Caco-2 (cell line): ENCODE results near the gene NUMA1. TPM values are rescaled to one million over a fixed set of nuclear protein-coding genes. Genes with fewer than 3 reads are reported as not detected.

Source experiments
- BruUV-seq: library from RNA; stranded (reverse); fragments of 400-500 nt; replicated peaks from 2 replicates; lab custom pipeline; 2021; lab: Mats Ljungman, UMichigan
- CTCF ChIA-PET: fragments of 300-600 bp; sonication (Branson Sonifier 250); formaldehyde crosslinking; loops from one replicate; lab custom pipeline; 2022; ENCODE audit warnings: antibody characterized with exemption; lab: Charles Lee
- POLR2A ChIA-PET: fragments of 300-600 bp; sonication (Branson Sonifier 250); formaldehyde crosslinking; loops from one replicate; lab custom pipeline; 2022; ENCODE audit warnings: antibody characterized with exemption; lab: Charles Lee
- DNase-seq, 2 experiments: peaks; one replicate each; pipeline versions ENCODE4 v3.0.0 to v3.0.0-alpha.2; 2020 to 2022
- H3K27me3 ChIP-seq: replicated peaks from 2 replicates; pipeline ENCODE4 v1.6.0; 2011; ENCODE audit warnings: low read length; ENCODE audit not compliant: control insufficient read depth, insufficient read depth
- H3K36me3 ChIP-seq: 2 replicates; pipeline ENCODE4 v1.5.1; 2011; ENCODE audit warnings: low read length; ENCODE audit not compliant: control insufficient read depth, insufficient read depth
- H3K4me1 ChIP-seq: fragments of 250-450 bp; sonication (Bioruptor Pico); 2 replicates; pipeline ENCODE4 v1.5.1; 2020; ENCODE audit warnings: mild to moderate bottlenecking
- H3K4me3 ChIP-seq: 2 replicates; pipeline ENCODE4 v1.5.1; 2011; ENCODE audit warnings: low read depth, mild to moderate bottlenecking, control low read depth, low read length
- H3K9me3 ChIP-seq: fragments of 250-450 bp; sonication (Bioruptor Pico); 2 replicates; pipeline ENCODE4 v1.5.1; 2020; ENCODE audit warnings: mild to moderate bottlenecking, moderate library complexity
- H3K27ac Mint-ChIP-seq: one replicate; pipeline ENCODE4 v1.8.0; 2022; ENCODE audit warnings: mixed read lengths; ENCODE audit not compliant: unreplicated experiment
- H3K27me3 Mint-ChIP-seq: one replicate; pipeline ENCODE4 v1.8.0; 2022; ENCODE audit warnings: mixed read lengths; ENCODE audit not compliant: insufficient read depth, unreplicated experiment
- H3K36me3 Mint-ChIP-seq: one replicate; pipeline ENCODE4 v1.8.0; 2022; ENCODE audit warnings: mild to moderate bottlenecking, mixed read lengths; ENCODE audit not compliant: insufficient read depth, unreplicated experiment
- H3K4me1 Mint-ChIP-seq: one replicate; pipeline ENCODE4 v1.8.0; 2022; ENCODE audit warnings: low read depth, mixed read lengths; ENCODE audit not compliant: unreplicated experiment
- H3K4me3 Mint-ChIP-seq: one replicate; pipeline ENCODE4 v1.8.0; 2022; ENCODE audit warnings: mild to moderate bottlenecking, moderate library complexity, mixed read lengths; ENCODE audit not compliant: unreplicated experiment
- H3K9me3 Mint-ChIP-seq: one replicate; pipeline ENCODE4 v1.8.0; 2022; ENCODE audit warnings: mixed read lengths; ENCODE audit not compliant: unreplicated experiment
- CTCF ChIP-seq, 2 experiments: fragments of 200-600 bp in 1 of 2; IDR thresholded peaks; 1 replicate in 1 of 2; 2 replicates in 1 of 2; pipeline versions ENCODE4 v1.5.1 to v1.8.0; 2011 to 2022; ENCODE audit warnings: antibody characterized with exemption in 1 of 2, control low read depth in 1 of 2, inconsistent platforms in 1 of 2, low read depth in 1 of 2, low read length in 1 of 2, mild to moderate bottlenecking in 1 of 2, moderate library complexity in 1 of 2; ENCODE audit not compliant: insufficient read depth in 1 of 2, severe bottlenecking in 1 of 2, unreplicated experiment in 1 of 2
- intact Hi-C: fragments of 100-400 bp; cut with micrococcal nuclease; formaldehyde crosslinking; loops from one replicate; pipeline ENCODE4 v1.10.0; 2022; ENCODE audit not compliant: unreplicated experiment
- total RNA-seq: library from RNA; stranded (reverse); gene quantifications from 2 replicates; pipeline ENCODE4 v1.2.3, GENCODE V29; 2022

The NUMA1 gene
- total RNA-seq, 1 experiment from 2014 or later, result 190 TPM

GRCh38 chr11:72007089-72007476 lies 73.3 kb downstream of the NUMA1 start:
- Histone ChIP-seq H3K36me3 (peaks cover 41% of the 10 kb centered on the region), H3K27me3 (no peaks in the 10 kb centered on the region), H3K4me1 (no peaks in the 10 kb centered on the region), H3K4me3 (no peak overlapping the region), H3K9me3 (no peaks in the 10 kb centered on the region)
- Mint-ChIP-seq H3K27ac (peak overlapping the region; percentile 78), H3K9me3 (no peaks in the 10 kb centered on the region), H3K27me3 (no peaks in the 10 kb centered on the region), H3K4me3 (no peak overlapping the region), H3K36me3 (peaks cover 98% of the 10 kb centered on the region), H3K4me1 (no peaks in the 10 kb centered on the region)
- intact Hi-C loops, result no loop called here
- POLR2A ChIA-PET, result no interaction called here
- CTCF ChIA-PET, result interaction anchor here (1.1 to 1.3 kb wide), 2 partner anchors 18 to 84 kb away, joined by 3 read pairs; no protein-coding TSS in a partner anchor
- DNase-seq, result no peak
- BruUV-seq, result no TSS peak
- no peak for TF ChIP-seq CTCF (IDR thresholded peaks at IDR 0.05; ENCODE audit: insufficient read depth in 1 of 2, low read depth in 1 of 2, low read length in 1 of 2, severe bottlenecking in 1 of 2, unreplicated experiment in 1 of 2)

DNA sequence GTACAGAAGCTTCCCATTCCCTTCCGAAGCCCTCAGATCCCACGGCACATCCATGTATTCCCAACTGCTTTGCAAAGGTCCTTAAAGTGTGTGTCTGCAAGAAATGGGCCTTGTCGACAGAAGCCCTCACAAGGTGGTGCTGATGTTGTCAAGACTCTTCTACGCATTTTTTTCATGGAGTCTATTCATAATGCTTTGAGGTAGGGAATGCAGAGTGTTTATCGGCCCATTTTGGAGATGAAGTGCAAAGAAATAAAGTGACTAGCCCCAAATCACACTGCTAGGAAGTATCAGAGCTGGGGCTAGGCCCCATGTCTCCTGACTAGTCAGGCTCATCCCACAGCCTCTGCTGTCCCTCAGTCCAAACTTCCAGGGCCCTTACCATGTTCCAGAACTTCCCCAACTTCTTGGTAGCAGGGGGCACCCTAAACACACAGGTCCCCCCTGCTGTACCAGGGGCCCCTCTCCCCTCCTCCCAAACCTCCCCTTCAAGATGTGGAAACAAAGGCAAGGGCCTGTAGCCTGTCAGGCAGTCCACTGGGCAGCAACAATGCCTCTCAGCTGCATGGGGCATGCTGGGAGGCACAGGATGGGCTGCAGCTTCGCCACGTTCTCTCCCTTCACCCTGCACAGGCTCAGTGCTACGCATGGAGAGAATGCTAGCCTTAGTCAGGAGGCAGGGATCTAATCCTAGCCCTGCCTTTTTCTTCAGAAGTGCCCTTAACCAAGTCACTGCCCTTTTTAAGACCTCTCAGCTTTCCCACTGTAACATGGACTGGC lies 73.8 kb downstream of the NUMA1 start:
- TF ChIP-seq CTCF (IDR thresholded peaks at IDR 0.05; ENCODE audit: insufficient read depth in 1 of 2, low read depth in 1 of 2, low read length in 1 of 2, severe bottlenecking in 1 of 2, unreplicated experiment in 1 of 2), result no peak
- Histone ChIP-seq H3K9me3 (no peaks in the 10 kb centered on the region), H3K4me3 (no peak overlapping the region), H3K27me3 (no peaks in the 10 kb centered on the region), H3K4me1 (no peaks in the 10 kb centered on the region), H3K36me3 (peaks cover 45% of the 10 kb centered on the region)
- Mint-ChIP-seq H3K4me3 (no peak overlapping the region), H3K27ac (peak overlapping the region; percentile 78), H3K36me3 (peaks cover 98% of the 10 kb centered on the region), H3K4me1 (no peaks in the 10 kb centered on the region), H3K27me3 (no peaks in the 10 kb centered on the region), H3K9me3 (no peaks in the 10 kb centered on the region)
- ChIA-PET POLR2A (no interaction called here), CTCF (interaction anchor here (1.1 to 1.3 kb wide), 2 partner anchors 19 to 85 kb away, joined by 3 read pairs; no protein-coding TSS in a partner anchor)
- no peak for DNase-seq
- no TSS peak for BruUV-seq
- intact Hi-C loops, result no loop called here

- no peak for TF ChIP-seq CTCF (IDR thresholded peaks at IDR 0.05; ENCODE audit: insufficient read depth in 1 of 2, low read depth in 1 of 2, low read length in 1 of 2, severe bottlenecking in 1 of 2, unreplicated experiment in 1 of 2)
- intact Hi-C loops, result no loop called here
- ChIA-PET POLR2A (no interaction called here), CTCF (interaction anchor here (1.3 kb wide), 2 partner anchors 19 to 86 kb away, joined by 3 to 9 read pairs; no protein-coding TSS in a partner anchor)
- Histone ChIP-seq H3K36me3 (peaks cover 43% of the 10 kb centered on the region), H3K27me3 (no peaks in the 10 kb centered on the region), H3K9me3 (no peaks in the 10 kb centered on the region), H3K4me3 (no peak overlapping the region), H3K4me1 (no peaks in the 10 kb centered on the region)
- H3K9me3 Mint-ChIP-seq, result no peaks in the 10 kb centered on the region
- no peaks in the 10 kb centered on the region for H3K4me1 Mint-ChIP-seq
- no peak overlapping the region for H3K4me3 Mint-ChIP-seq
- BruUV-seq, result no TSS peak
- peak overlapping the region; percentile 34 for H3K27ac Mint-ChIP-seq
- peaks cover 98% of the 10 kb centered on the region for H3K36me3 Mint-ChIP-seq
- H3K27me3 Mint-ChIP-seq, result no peaks in the 10 kb centered on the region
- no peak for DNase-seq
These were observed 74.7 kb downstream of the NUMA1 start for GRCh38 chr11:72005347-72006260.
